ENCODE measurements around the gene FPGS.
"Not testable (repeated sequence)": the region's sequence is repeated elsewhere in the genome, so short reads cannot be mapped to it uniquely, and the experiment has no call there.

DNA sequence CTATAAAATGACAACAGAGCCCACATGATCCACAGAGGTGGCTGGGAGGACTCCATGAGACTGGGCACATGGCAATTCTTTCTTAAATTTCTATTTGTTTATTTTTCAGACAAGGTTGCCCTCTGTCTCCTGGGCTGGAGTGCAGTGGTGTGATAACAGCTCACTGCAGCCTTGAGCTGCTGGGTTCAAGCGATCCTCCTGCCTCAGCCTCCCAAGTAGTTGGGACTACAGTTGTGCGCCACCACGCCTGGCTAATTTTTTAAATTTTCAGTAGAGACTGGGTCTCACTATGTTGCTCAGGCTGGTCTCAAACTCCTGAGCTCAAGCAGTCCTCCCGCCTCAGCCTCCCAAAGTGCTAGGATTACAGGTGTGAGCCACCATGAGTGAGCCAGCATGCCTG is 42.9 kb downstream of the FPGS start:
- TF ChIP-seq EZH2 (IDR thresholded peaks at IDR 0.05; ENCODE audit: borderline replicate concordance, low read depth, low read length, severe bottlenecking); CTCF (IDR thresholded peaks at IDR 0.05; ENCODE audit: borderline replicate concordance, extremely low read depth, low read length, poor library complexity, severe bottlenecking): not testable (repeated sequence)

Data from DND-41 (cell line).